Fibroblast of pulmonary artery (primary cell): ENCODE data around the gene OTUD6A.
A peak's percentile ranks its signal among the peaks of the same experiment; 100 is the strongest.
"Not testable (repeated sequence)": the region's sequence is repeated elsewhere in the genome, so short reads cannot be mapped to it uniquely, and the experiment has no call there.

Experiments used
- DNase-seq: peaks from one replicate; pipeline ENCODE4 v3.0.0-alpha.2; 2010; ENCODE audit warnings: low read depth
- H3K4me3 ChIP-seq: replicated peaks from 2 replicates; pipeline ENCODE4 v1.5.1; 2011; ENCODE audit warnings: low read depth, mild to moderate bottlenecking, control low read depth, low read length, moderate library complexity
- CTCF ChIP-seq: IDR thresholded peaks from 2 replicates; pipeline ENCODE4 v1.5.1; 2011; ENCODE audit warnings: mild to moderate bottlenecking, control low read depth, low read length, inconsistent platforms; ENCODE audit errors: missing control alignments

The OTUD6A gene

GRCh38 chrX:70088751-70089150, 26.5 kb downstream of the OTUD6A start:
- H3K4me3 ChIP-seq: no peak overlapping the region
- DNase-seq: no peak
- TF ChIP-seq CTCF: no peak

- peak; percentile 28 for DNase-seq
Observed at GRCh38 chrX:70089604-70090297, 27.5 kb downstream of the OTUD6A start.

GRCh38 chrX:70092247-70092646, 30.0 kb downstream of the OTUD6A start:
- TF ChIP-seq CTCF: no peak
- no peak for DNase-seq
- no peak overlapping the region for H3K4me3 ChIP-seq

More at GRCh38 chrX:70089604-70090297, 27.5 kb downstream of the OTUD6A start:
- no peak overlapping the region for H3K4me3 ChIP-seq
- TF ChIP-seq CTCF: no peak

- TF ChIP-seq CTCF: peak; percentile 43
- DNase-seq: peak; percentile 54
- H3K4me3 ChIP-seq: no peak overlapping the region
Observed at GRCh38 chrX:70096052-70096451, 33.8 kb downstream of the OTUD6A start.

GRCh38 chrX:70105229-70105628, 43.0 kb downstream of the OTUD6A start:
- H3K4me3 ChIP-seq: no peak overlapping the region
- no peak for DNase-seq
- no peak for TF ChIP-seq CTCF

- H3K4me3 ChIP-seq, DNase-seq: not testable (repeated sequence)
Observed at GRCh38 chrX:70111436-70112026, 49.3 kb downstream of the OTUD6A start.
